Astrocyte (in vitro differentiated cells and primary cell): ENCODE data around the gene AHDC1. TPM values are rescaled to one million over a fixed set of nuclear protein-coding genes. Genes with fewer than 3 reads are reported as not detected.

Experiments used
- DNase-seq: peaks from one replicate; pipeline ENCODE4 v3.0.0-alpha.2; 2010; ENCODE audit warnings: low read depth
- FAIRE-seq: peaks from 2 replicates; lab custom pipeline; 2011; peaks lifted over from hg19 to GRCh38; lab: Jason Lieb, UNC
- H2AFZ ChIP-seq: 2 replicates; pipeline ENCODE4 v1.6.0; 2012; ENCODE audit warnings: low read depth, low read length, inconsistent platforms
- H3K27ac ChIP-seq: 2 replicates; pipeline ENCODE4 v1.5.1; 2011; ENCODE audit warnings: low read depth, low read length, inconsistent platforms
- H3K27me3 ChIP-seq: 2 replicates; pipeline ENCODE4 v1.6.0; 2011; ENCODE audit warnings: low read length, inconsistent platforms; ENCODE audit not compliant: insufficient read depth
- H3K36me3 ChIP-seq: 2 replicates; pipeline ENCODE4 v1.5.1; 2011; ENCODE audit warnings: low read length, inconsistent platforms; ENCODE audit not compliant: insufficient read depth
- H3K4me1 ChIP-seq: 2 replicates; pipeline ENCODE4 v1.5.1; 2011; ENCODE audit warnings: low read length, inconsistent platforms; ENCODE audit not compliant: insufficient read depth
- H3K4me2 ChIP-seq: 2 replicates; pipeline ENCODE4 v1.6.0; 2012; ENCODE audit warnings: low read length, inconsistent platforms
- H3K4me3 ChIP-seq: 2 replicates; pipeline ENCODE4 v1.5.1; 2011; ENCODE audit warnings: low read depth, mild to moderate bottlenecking, low read length, inconsistent platforms; ENCODE audit not compliant: insufficient read depth
- H3K79me2 ChIP-seq: 2 replicates; pipeline ENCODE4 v1.6.0; 2012; ENCODE audit warnings: mild to moderate bottlenecking, low read length, inconsistent platforms; ENCODE audit not compliant: insufficient read depth
- H3K9ac ChIP-seq: 2 replicates; pipeline ENCODE4 v1.6.0; 2012; ENCODE audit warnings: mild to moderate bottlenecking, low read length, inconsistent platforms
- H3K9me3 ChIP-seq: 2 replicates; pipeline ENCODE4 v1.5.1; 2012; ENCODE audit warnings: low read depth, mild to moderate bottlenecking, low read length, inconsistent platforms; ENCODE audit not compliant: insufficient read depth
- H4K20me1 ChIP-seq: 2 replicates; pipeline ENCODE4 v1.6.0; 2012; ENCODE audit warnings: low read length, inconsistent platforms; ENCODE audit not compliant: insufficient read depth
- H3K27ac Mint-ChIP-seq: one replicate; pipeline ENCODE4 v1.8.0; 2021; ENCODE audit warnings: mild to moderate bottlenecking, mixed read lengths; ENCODE audit not compliant: unreplicated experiment
- H3K27me3 Mint-ChIP-seq: one replicate; pipeline ENCODE4 v1.8.0; 2021; ENCODE audit warnings: low read depth, mixed read lengths; ENCODE audit not compliant: unreplicated experiment
- H3K36me3 Mint-ChIP-seq: one replicate; pipeline ENCODE4 v1.8.0; 2021; ENCODE audit warnings: low read depth, mixed read lengths; ENCODE audit not compliant: unreplicated experiment
- H3K4me1 Mint-ChIP-seq: one replicate; pipeline ENCODE4 v1.8.0; 2021; ENCODE audit warnings: low read depth, mixed read lengths; ENCODE audit not compliant: unreplicated experiment
- H3K4me3 Mint-ChIP-seq: one replicate; pipeline ENCODE4 v1.8.0; 2021; ENCODE audit warnings: mild to moderate bottlenecking, moderate library complexity, mixed read lengths; ENCODE audit not compliant: unreplicated experiment
- H3K9me3 Mint-ChIP-seq: one replicate; pipeline ENCODE4 v1.8.0; 2021; ENCODE audit warnings: mild to moderate bottlenecking, mixed read lengths; ENCODE audit not compliant: unreplicated experiment
- CTCF ChIP-seq: IDR thresholded peaks from 2 replicates; pipeline ENCODE4 v1.5.1; 2011; ENCODE audit warnings: low read depth, mild to moderate bottlenecking, inconsistent platforms, low read length, moderate library complexity; ENCODE audit not compliant: insufficient read depth
- EZH2 ChIP-seq: IDR thresholded peaks from 2 replicates; pipeline ENCODE4 v1.6.1; 2012; ENCODE audit warnings: mild to moderate bottlenecking, low read length, inconsistent platforms; ENCODE audit not compliant: insufficient read depth
- total RNA-seq: library from RNA; stranded (reverse); gene quantifications from 2 replicates; pipeline ENCODE4 v1.2.1, GENCODE V29; 2021

The AHDC1 gene
- total RNA-seq, 1 donor from 2014 or later, result 75.7 TPM

DNA sequence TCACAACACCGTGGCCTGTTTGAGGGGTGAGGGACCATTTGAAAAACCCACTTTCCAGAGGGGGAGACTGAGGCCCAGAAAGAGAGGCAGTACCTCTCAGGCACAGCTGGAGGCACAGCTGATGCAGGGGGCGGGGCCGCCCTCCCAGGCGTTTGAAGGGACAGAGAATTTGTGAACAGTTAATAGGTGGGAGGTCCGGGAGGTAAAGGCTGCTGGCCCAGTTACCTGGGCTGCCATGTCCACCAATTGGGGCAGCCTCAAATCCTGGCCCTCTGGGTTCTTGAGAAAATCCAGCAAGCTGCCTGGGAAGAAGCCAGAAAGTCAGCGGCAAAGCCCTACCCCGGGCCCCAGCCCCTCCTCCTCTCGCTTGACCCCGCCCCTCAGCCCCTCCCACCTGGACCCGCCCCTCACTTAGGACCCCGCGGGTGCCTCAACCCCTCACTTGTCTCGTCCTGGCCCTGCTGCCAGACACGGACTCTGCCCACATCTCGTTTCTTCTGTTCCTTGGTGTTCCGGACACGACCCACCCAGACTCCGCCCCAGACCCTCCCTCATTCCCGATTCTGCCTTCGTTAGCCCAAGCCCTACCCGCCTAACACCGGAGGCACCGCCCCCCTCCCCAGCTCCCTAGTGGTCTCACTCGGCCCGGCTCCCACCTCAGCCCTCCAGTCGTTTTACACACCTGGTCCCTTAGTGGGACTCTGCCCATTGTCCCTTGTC lies 10.8 kb upstream of the AHDC1 start:
- peaks cover 18% of the 10 kb centered on the region for H3K27me3 ChIP-seq
- peak overlapping the region; percentile 53 for H3K4me2 ChIP-seq
- H3K36me3 Mint-ChIP-seq, result peaks cover 2% of the 10 kb centered on the region
- no peak for TF ChIP-seq EZH2
- no peak for TF ChIP-seq CTCF
- peaks cover 1% of the 10 kb centered on the region for H3K4me1 Mint-ChIP-seq
- no peak overlapping the region for H3K4me3 ChIP-seq
- H3K9me3 Mint-ChIP-seq, result peaks cover 4% of the 10 kb centered on the region
- no peak for FAIRE-seq
- no peak overlapping the region for H3K27ac Mint-ChIP-seq
- H3K9me3 ChIP-seq, result no peaks in the 10 kb centered on the region
- no peaks in the 10 kb centered on the region for H3K4me1 ChIP-seq
- H3K9ac ChIP-seq, result no peak overlapping the region
- no peak overlapping the region for H3K4me3 Mint-ChIP-seq
- no peaks in the 10 kb centered on the region for H4K20me1 ChIP-seq
- H3K36me3 ChIP-seq, result no peaks in the 10 kb centered on the region
- no peak for DNase-seq
- peak overlapping the region; percentile 51 for H2AFZ ChIP-seq
- H3K27ac ChIP-seq, result no peak overlapping the region
- no peaks in the 10 kb centered on the region for H3K79me2 ChIP-seq
- peaks cover 67% of the 10 kb centered on the region for H3K27me3 Mint-ChIP-seq

DNA sequence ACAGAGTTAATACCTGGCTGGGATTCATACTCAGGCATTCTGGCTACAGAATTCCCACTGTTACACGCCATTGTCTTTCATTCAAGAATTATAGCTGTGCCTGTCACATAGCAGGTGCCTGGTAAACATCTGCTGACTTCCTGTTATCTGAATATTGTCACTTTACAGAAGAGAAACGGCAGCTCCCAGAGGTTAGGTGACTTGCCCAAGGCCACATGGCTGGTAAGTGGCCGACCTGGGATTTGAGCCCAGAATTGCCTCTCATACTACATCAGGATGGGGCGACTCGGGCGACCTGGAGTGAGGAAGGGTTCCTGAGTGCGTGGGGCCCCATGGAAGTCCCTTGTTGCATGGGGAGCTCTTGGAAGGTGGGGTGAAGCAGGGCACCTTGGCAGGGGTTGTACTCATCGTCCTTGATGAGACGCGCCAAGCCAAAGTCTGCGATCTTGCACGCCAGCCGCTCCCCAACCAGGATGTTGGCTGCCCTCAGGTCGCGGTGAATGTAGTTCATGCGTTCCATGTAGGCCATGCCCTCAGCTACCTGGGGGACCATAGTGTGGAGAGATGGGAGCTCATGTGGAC lies 10.2 kb upstream of the AHDC1 start:
- no peak overlapping the region for H3K4me3 Mint-ChIP-seq

More for the DNA sequence above, 10.2 kb upstream of the AHDC1 start:
- H2AFZ ChIP-seq, result no peak overlapping the region
- Mint-ChIP-seq H3K27me3 (peaks cover 64% of the 10 kb centered on the region), H3K27ac (no peak overlapping the region), H3K4me1 (peaks cover 1% of the 10 kb centered on the region), H3K36me3 (peaks cover 2% of the 10 kb centered on the region), H3K9me3 (peaks cover 4% of the 10 kb centered on the region)
- no peaks in the 10 kb centered on the region for H3K36me3 ChIP-seq
- no peaks in the 10 kb centered on the region for H4K20me1 ChIP-seq
- no peaks in the 10 kb centered on the region for H3K4me1 ChIP-seq
- TF ChIP-seq CTCF, result no peak
- TF ChIP-seq EZH2, result no peak
- DNase-seq (no peak), FAIRE-seq (no peak)
- H3K27me3 ChIP-seq, result peaks cover 18% of the 10 kb centered on the region
- no peak overlapping the region for H3K27ac ChIP-seq
- H3K4me3 ChIP-seq, result no peak overlapping the region
- no peaks in the 10 kb centered on the region for H3K9me3 ChIP-seq
- H3K9ac ChIP-seq, result no peak overlapping the region
- no peaks in the 10 kb centered on the region for H3K79me2 ChIP-seq
- H3K4me2 ChIP-seq, result peak overlapping the region; percentile 19
